RWPE1 (cell line): ENCODE measurements around the gene NTSR1.

ENCODE experiments used
- CTCF ChIA-PET: fragments of 350-600 bp; sonication (Branson Sonifier 250); formaldehyde crosslinking; extraction: SDS; loops from one replicate; lab custom pipeline; 2021; lab: Yijun Ruan, JAX
- POLR2A ChIA-PET: fragments of 400-600 bp; formaldehyde crosslinking; extraction: SDS; loops from one replicate; lab custom pipeline; 2020; ENCODE audit warnings: antibody characterized with exemption; ENCODE audit not compliant: low non-redundant PET; lab: Yijun Ruan, JAX
- DNase-seq: peaks from one replicate; pipeline ENCODE4 v3.0.0; 2012; ENCODE audit warnings: low spot score
- H3K27ac ChIP-seq: fragments of 450-650 bp; 2 replicates; pipeline ENCODE4 v1.5.1; 2017
- TF ChIP-seq, protein P1 (sequence below): fragments of 450-650 bp; conservative IDR thresholded peaks from 2 replicates; pipeline ENCODE4 v1.5.1; 2017; ENCODE audit warnings: low read depth, mild to moderate bottlenecking

Gene NTSR1

DNA sequence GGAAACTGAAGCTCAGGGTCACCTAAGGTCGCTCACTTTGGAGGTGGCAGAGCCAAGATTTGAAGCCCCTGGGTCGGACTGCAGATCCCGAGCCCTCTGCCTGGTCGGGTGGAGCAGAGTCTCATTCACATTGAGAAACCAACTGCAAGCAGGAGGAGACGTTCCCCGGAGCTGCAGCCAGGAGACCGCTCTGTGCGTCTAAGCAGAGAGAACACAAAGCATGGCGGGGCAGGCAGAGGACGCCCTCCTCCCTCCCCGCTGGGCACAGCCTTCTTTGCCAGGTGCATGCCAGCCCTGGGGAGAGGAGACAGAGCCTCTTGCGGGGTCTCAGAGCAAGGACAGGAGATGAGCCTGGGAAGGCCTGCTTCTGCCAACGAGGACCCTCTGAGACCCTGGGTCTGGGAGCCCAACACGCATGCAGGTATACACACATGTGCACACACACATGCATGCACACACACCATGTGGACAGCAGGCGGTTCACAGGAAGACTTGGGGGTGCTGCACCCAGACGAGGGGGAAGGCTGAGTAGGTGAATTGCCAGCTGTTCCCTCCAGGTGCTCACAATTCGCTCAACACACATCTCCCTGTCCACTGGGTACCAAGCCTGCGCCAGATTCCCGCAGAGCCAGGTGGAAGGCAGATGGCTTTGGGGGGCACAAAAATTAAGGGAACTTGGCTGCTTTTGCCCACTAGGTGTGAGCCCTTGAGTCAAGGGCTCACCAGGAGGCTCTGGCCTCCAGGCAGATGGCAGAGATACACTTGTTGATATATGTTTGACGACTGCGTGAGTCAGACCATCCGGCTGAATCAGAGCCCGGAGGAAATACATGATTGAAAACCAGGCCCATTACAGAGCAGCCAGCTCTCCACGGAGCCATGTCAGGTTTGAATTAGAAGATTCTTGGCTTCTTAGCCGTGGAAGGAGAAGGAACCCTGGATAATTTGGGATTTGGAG, 5.5 kb upstream of the NTSR1 start:
- POLR2A ChIA-PET: interaction anchor here (0.5 kb wide), 1 partner anchor 86 kb away, joined by 3 read pairs; no protein-coding TSS in a partner anchor

GRCh38 chr20:62703853-62704228, 4.8 kb upstream of the NTSR1 start:
- H3K27ac ChIP-seq: peak overlapping the region; percentile 96
- ChIA-PET CTCF (interaction anchor here (0.6 to 5.6 kb wide), 14 partner anchors 10 to 170 kb away, joined by 3 to 63 read pairs (median 3); no protein-coding TSS in a partner anchor), POLR2A (interaction anchor here (0.6 kb wide), 1 partner anchor 101 kb away, joined by 6 read pairs; no protein-coding TSS in a partner anchor)
- TF ChIP-seq, protein P1, sequence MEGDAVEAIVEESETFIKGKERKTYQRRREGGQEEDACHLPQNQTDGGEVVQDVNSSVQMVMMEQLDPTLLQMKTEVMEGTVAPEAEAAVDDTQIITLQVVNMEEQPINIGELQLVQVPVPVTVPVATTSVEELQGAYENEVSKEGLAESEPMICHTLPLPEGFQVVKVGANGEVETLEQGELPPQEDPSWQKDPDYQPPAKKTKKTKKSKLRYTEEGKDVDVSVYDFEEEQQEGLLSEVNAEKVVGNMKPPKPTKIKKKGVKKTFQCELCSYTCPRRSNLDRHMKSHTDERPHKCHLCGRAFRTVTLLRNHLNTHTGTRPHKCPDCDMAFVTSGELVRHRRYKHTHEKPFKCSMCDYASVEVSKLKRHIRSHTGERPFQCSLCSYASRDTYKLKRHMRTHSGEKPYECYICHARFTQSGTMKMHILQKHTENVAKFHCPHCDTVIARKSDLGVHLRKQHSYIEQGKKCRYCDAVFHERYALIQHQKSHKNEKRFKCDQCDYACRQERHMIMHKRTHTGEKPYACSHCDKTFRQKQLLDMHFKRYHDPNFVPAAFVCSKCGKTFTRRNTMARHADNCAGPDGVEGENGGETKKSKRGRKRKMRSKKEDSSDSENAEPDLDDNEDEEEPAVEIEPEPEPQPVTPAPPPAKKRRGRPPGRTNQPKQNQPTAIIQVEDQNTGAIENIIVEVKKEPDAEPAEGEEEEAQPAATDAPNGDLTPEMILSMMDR: no peak
- DNase-seq: no peak

More for the DNA sequence above, 5.5 kb upstream of the NTSR1 start:
- DNase-seq: peak; percentile 99
- CTCF ChIA-PET: interaction anchor here (0.5 to 5.6 kb wide), 21 partner anchors 9 to 867 kb away, joined by 3 to 63 read pairs (median 3); no protein-coding TSS in a partner anchor
- H3K27ac ChIP-seq: peak overlapping the region; percentile 96
- TF ChIP-seq, protein P1: peak; percentile 83

DNA sequence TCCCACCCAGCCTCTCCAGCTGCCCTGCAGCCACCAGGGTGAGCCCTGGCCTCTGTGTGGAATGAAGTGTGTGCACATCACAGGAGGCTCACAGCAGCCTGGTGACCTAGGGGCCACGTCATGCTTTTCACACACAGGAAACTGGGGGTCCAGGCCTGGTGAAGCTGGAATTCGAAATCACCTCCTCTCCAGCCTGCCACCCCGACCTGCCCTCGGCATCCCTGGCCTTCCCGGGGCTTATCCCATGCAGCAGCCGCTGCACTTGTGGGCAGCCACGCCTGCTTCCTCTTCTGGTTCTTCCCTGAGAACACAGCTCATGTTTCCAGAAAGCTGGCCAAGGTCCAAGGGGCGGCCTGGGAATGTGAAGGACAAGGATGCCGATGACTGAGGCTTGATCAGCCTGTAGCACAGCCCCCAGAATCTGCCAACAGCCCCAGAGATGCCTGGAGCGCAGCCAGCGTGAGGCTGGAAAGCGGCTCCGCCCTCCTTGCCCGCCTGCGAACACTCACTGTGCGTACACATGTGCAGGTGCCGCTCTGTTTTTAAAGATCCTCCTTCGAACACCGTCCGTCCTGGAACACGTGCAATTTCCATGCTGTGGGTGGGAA, 4.2 kb upstream of the NTSR1 start:
- ChIA-PET POLR2A (interaction anchor here (0.6 kb wide), 1 partner anchor 102 kb away, joined by 6 read pairs; no protein-coding TSS in a partner anchor), CTCF (interaction anchor here (0.6 to 5.6 kb wide), 9 partner anchors 10 to 140 kb away, joined by 3 to 63 read pairs (median 3); no protein-coding TSS in a partner anchor)
- DNase-seq: peak; percentile 99
- TF ChIP-seq, protein P1: no peak
- H3K27ac ChIP-seq: peak overlapping the region; percentile 96

GRCh38 chr20:62705627-62706026, 3.0 kb upstream of the NTSR1 start:
- H3K27ac ChIP-seq: peak overlapping the region; percentile 96

GRCh38 chr20:62706344-62706743, 2.3 kb upstream of the NTSR1 start:
- POLR2A ChIA-PET: no interaction called here
- CTCF ChIA-PET: interaction anchor here (0.6 to 1.3 kb wide), 6 partner anchors 17 to 102 kb away, joined by 3 to 5 read pairs (median 3); no protein-coding TSS in a partner anchor
- DNase-seq: no peak
- H3K27ac ChIP-seq: peak overlapping the region; percentile 96
- TF ChIP-seq, protein P1: no peak

More at GRCh38 chr20:62705627-62706026, 3.0 kb upstream of the NTSR1 start:
- POLR2A ChIA-PET: no interaction called here
- CTCF ChIA-PET: interaction anchor here (0.6 to 1.3 kb wide), 5 partner anchors 16 to 86 kb away, joined by 3 to 5 read pairs (median 3); no protein-coding TSS in a partner anchor
- TF ChIP-seq, protein P1: no peak
- peak; percentile 82 for DNase-seq
